ENCODE measurements around the gene GRAMD2B.
"Not testable (repeated sequence)": the region's sequence is repeated elsewhere in the genome, so short reads cannot be mapped to it uniquely, and the experiment has no call there.

The GRAMD2B gene

DNA sequence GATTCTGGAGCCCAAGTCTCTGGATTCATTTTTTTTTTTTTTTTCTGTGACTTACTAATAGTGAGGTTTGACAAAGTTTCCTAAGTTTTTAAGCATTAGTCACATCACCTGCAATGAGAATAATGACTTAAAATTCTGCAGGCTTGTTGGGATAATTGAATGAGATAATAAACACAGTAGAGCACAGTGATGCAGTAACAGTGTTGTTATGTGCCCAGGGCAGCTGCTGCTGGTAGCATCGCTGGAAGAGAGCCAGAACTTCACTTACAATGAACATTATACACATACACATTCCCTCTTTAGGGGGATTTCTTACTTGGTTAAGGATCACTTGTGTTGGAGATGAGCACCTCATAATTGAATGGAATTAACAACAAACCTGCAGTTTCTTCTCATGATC, 92.9 kb downstream of the GRAMD2B start:
- no peak for DNase-seq

DNA sequence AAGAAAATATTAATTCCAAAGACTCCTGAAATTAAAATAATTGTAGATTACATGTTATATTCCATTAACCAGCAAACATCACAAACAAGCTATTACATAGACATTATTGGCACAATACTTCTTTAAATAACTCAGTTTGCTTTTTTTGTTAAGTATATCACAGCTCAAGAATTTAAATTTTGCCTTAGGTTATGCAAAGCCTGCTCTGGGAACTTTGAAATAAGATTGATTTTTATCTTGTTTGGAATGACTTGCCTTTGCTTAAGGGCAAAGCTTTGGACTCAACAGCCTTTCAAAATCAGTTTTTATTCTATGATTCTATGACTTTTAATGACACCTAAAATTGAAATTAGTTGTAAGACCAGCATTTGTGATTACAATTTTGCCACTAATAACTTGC, 93.6 kb downstream of the GRAMD2B start:
- no peak for DNase-seq

DNA sequence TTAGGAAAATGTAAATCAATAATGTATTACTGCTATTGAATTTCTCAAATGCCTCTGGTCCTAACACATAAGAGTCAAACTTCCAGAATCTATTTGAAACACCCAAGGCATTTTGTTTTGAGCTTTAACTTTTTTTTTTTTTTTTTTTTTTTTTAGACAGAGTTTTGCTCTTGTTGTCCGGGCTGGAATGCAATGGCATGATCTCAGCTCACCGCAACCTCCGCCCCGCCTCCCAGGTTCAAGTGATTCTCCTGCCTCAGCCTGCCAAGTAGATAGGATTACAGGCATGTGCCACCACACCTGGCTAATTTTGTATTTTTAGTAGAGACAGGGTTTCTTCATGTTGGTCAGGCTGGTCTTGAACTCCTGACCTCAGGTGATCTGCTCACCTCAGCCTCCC, 96.0 kb downstream of the GRAMD2B start:
- not testable (repeated sequence) for DNase-seq

DNA sequence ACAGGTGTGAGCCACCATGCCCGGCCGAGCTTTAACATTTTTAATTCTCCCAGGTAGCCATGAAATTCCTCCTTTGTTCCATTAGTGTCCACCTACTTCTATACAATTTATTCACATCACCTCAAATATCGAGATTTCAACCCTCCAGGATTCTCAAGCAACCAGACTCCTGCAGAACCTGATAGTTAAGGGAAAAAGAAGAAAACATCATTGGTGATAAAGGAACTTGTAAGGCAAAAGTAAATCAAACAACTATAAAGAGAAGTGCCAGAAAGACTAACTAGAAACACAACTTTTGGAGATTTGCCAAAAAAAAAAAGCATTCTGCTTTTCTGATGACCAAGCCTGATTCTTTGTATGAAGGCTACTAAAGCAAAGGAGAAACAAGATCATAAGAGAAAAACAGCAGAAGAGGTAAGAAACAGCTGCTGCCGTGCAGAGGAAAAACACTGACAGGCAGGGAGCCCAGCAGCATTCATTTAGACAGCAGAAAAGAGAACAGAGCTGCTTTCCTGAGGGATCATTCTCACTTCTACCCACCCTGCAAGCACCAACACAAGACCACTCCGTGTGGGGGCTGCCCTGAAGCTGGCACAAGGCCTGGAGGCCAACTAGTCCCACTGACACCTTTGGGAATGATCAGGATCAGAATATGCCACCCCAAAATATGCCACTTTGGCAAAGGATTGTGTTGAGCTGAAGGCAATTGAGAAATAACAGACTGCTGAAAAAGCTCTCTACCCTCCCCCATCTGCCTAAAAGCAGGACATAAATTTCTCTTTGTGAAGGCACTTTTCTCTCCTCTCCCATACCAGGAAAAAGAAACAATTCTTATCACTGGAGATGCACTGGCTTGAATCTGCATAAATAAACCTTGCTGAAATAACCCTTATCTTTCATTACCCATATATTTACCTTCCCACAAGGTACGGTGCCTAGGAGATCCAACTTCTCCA, 96.7 kb downstream of the GRAMD2B start:
- DNase-seq: no peak

DNA sequence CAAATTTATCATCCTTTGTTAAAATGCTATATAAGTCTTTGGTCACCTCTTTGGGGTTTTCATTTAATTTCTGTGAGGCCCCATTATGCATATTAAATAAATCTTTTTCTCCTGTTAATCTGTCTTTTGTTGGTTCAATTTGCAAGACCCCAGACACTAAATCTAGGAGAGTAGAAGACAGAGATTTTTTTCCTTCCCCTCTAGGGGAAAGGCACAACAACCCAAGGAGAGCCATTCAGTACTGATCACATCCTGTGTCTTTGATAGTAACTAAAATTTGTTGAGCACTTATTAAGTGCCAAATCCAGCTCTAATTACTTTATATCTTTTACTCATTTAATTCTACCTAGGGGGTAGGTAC, 97.4 kb downstream of the GRAMD2B start:
- no peak for DNase-seq

DNA sequence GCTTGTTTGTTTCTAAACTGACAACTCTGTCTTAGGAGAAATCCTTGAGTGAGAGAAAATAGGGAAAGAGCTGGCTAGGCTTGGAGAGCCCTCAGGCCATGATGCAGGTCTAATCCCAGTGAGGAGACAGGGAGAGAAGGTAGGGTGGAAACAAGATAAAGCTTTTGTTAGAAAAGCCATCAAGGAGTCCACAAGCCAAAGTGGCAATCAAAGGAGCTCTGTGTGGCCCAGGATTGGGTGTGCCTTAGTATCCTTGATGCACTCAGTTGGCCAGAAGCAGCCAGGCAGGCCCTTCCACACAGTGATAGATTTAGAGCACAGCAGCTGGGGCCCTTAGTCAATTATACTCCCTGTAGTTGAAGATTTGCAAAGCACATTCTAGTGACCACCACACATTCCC, 97.9 kb downstream of the GRAMD2B start:
- no peak for DNase-seq

DNA sequence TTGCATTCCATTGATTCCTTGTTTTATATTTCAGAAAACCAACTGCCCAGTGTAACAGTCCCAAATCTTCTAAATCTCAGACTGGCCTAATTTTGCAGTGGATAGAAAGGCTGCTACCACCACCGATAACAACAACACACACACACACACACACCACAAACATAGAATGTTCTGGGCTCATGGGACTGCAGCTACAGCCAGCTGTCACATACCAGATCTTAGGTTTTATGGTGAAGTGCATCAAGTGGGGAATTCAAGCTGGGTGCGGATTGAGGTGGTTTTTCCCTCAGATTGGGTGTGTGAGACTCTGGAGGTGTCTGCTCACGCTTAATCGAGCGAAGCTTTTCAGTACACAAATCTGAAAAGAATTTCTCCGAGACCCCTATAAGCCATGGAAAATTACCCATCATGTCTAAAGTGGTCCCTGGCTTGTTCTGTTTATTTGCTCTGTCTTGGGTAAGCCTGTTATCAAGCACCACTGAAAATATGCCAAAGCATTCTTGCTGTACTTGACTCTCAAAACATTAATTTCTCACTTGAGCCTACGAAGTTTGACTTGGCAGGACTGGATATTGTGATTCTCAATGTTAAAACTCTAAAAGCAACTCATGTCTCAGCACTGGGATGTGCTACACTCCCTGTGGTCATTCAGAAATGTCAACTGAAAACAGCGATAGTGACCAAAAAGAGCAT, 100.8 kb downstream of the GRAMD2B start:
- no peak for DNase-seq

DNA sequence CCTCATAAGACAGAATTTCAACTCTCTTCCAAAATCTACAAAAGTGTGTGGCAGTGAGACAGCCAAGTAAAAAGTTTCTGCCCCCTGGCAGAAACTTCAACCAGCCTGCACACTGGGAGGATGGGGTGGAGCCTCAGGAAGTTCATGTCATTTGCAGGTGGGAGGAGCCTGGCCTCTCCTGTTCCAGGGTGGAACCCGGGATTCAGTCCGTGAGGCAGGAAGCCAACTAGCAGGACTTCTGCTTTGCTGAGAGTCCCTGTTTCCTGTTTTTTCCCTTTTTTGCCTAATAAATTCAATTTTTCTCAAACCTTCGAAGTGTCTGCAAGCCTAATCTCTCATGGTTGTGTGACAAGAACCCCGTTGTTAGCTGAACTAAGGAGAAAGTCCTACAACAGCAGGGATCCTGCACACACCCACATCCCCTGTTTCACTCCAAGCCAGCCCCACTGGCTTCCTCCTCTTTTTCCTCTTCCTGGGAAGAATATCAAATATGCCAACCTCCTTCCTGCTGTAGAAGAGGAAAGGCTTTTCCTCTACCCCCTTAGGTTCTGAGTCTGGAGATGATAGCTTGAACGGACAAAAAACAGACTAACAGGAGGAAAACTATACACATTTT, 102.5 kb downstream of the GRAMD2B start:
- no peak for DNase-seq

DNA sequence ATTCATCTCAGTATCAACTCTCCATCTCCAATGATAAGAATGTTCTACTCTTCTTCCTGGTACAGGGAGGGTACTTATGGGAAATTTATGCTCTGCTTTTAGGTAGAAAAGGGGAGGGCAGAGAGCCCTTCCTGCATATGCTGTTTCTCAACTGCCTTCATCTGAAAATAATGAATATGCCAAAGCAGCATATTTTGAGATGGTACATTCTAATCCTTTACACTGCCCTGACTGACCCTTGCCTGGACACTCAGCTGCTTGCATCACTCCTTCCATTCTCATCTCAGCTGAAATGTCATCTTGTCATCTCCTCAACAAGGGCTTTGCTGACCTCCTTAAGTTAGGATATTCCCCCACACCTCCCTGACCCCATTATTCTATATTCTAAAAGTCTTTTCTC, 103.3 kb downstream of the GRAMD2B start:
- DNase-seq: no peak

DNA sequence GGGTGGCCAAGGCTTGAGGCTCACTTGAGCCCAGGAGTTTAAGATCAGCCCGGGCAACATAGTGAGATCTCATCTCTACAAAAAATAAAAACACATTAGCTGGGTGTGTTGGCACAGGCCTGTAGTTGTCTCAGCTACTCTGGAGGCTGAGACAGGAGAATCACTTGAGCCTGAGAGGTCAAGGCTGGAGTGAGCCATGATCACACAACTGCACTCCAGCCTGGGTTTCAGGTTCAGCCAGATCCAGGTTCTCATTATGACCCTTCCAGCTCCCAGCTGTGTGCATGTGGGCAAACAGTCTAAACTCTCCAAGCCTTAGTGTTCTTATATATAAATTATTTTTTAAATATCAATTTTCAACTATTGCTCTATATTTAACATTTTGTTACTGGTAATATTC, 103.9 kb downstream of the GRAMD2B start:
- DNase-seq: no peak

DNA sequence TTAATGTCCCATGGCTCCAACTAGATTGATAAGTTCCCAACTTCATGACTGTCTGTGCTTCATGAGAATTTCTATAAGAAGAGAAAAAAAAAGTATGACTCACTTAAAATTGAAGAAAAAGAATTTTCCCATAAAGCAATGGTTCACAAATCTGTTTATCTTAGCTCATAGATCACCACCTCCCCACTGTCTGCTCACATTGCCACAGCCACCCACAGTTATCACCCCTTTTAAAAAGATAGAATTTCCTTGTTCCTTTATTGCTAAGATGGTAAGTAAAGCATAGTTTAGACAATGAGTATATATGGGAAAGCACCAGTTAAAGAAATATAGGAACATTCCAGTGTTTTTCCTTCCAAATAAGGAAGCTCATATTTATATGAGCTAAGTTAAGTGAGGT, 104.7 kb downstream of the GRAMD2B start:
- no peak for DNase-seq

DNA sequence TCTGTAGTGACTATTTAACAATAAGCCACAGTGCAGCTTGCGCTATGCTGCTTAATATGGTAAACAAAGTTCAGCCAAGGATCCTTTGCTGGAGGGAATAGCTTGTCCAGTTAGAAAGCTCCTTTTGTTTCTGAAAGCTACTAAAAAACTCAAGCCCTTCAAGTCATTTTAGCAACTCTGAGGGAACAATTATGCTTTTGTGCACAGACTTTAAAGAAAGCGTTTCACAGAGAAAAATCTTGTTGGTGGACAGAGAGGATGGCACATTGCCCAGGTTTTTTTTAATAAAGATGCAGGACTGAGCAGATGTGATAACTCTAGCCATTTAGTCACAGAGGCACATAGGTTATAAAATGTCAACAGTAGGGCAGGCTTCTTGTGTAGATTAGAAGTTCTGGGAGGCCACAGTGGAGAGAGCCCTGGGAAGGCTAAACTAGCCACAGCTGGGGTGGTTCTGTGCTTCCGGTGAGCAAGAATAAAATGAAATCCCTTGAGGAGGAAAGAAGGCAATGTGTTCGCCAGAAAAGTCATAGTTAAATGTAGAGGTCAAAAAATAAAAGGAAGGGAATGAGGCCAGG, 108.4 kb downstream of the GRAMD2B start:
- no peak for DNase-seq

DNA sequence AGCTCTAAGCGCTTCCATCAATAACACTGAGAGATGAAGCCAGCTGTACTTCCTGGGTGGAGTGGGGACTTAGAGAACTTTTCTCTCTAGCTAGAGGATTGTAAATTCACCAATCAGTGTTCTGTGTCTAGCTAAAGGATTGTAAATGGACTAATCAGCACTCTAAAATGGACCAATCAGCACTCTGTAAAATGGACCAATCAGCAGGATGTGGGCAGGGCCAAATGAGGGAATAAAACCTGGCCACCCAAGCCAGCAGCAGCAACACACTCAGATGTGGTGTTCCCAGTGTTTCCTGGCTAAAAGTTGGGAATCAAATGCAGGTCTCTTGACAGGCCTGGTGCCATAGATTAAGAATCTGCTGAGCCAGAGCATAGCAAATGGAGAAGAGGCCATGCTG, 111.3 kb downstream of the GRAMD2B start:
- DNase-seq: no peak

DNA sequence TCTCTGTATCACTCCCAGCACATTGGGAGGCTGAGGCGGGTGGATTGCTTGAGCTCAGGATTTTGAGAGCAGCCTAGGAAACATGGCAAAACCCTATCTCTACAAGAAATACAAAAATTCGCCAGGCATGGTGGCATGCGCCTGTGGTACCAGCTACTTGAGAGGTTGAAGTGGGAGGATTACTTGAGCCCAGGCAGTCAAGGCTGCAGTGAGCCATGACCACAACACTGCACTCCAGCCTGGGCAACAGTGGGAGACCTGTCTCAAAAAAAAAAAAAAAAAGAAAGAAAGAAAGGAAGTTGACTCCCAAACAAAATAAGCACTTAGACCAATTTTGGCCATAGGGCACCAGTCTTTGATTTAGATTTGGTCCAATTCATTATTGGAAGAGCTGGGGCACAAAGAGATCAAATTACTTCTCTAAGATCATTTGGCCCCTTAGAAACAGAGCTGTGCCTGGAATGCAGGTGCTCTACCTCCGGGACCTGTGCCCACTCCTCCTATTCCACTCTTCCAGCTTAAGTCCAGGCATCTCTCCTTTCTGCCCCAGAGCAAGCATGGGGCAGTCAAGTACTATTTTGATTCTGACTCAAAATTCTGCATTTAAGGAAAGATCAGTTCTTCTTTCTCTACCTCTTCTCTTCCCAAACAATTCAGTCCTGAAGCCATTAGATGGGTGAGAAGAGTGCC, 112.8 kb downstream of the GRAMD2B start:
- DNase-seq: no peak

DNA sequence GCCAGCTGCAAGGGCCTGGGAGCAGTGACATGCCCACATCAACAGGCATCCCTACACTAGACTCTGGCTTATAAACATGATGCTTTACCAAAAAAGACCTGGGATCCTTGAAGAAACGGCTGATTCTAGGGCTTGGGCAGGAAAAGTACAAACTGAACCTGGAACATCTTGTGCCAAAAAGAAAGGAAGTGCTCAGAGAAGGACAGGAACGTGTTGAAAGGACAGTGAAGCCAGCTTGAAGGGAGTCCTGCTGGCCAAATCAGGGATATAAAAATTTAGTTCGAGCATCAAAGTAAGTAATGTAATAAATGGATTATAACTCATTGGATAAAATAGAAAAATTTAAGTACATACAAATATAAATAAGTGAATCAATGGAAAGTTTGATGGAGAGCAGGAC, 113.7 kb downstream of the GRAMD2B start:
- no peak for DNase-seq

DNA sequence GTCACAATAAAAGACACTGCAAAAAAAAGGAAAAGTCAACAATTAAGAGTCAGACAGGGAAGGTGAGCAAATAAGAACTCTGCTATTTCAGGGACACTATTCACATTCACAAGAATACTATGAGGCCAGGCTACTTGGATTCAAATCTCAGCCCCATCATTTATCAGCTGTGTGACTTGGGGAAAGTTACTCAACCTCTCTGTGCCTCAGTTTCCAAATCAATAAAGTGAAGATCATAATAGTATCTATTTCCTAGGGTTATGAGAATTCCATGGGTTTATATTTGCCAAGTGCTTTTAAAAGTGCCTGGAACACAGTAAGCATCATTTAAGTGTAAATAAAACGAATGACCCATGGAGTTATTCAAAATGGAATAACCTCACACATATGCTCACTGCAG, 115.4 kb downstream of the GRAMD2B start:
- no peak for DNase-seq

DNA sequence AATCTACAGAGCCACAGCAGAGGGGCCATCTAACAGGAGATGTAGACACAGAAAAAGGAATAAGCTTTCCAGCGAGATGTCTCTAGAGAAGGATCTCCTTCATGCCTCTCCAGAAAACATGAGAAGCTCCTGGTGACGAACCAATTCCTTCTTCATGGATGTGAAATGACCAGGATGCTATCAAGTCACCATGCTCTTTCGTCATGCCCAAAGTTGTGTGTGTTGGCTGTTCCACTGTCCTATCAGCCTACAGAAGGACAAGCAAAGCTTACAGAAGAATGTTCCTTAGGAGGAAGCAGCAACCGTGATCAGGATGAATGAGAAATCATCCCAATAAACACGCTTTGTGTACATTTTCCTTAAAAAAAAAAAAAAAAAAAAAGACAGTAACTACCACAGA, 117.4 kb downstream of the GRAMD2B start:
- DNase-seq: no peak

DNA sequence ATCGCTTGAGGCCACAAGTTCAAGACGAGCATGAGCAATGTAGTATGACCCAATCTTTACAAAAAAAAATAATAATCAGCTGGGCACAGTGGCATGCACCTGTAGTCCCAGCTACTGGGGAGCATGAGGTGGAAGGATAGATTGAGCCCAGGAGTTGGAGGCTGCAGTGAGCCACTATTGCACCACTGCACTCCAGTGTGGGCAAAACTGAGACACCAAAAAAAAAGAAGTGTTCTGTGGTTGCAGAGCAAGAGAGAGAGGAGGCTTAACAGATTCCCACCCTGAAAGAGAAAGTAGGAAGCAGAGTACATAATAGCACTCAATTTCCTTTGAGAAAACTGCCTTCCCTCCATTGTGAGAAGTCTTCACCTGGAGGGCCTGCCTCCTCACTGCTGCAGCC, 119.2 kb downstream of the GRAMD2B start:
- DNase-seq: no peak

DNA sequence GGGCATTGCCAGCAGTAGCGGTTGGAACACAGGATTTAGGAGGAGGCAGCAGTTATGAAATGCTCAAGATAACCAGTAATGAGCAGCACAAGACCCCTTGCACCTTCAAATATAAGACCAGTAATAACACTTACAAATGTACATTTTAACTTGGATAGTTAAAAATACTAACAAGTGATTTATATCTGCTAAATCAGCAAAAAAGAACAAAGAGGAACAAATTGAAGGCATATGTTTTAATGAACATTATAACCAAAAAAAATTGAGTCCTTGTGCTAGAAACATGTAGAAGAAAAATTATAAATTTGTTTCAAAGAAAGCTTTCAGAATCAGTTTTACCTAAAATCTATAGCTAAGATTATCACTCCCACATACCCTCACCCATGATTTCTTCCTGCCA, 119.8 kb downstream of the GRAMD2B start:
- DNase-seq: no peak

DNA sequence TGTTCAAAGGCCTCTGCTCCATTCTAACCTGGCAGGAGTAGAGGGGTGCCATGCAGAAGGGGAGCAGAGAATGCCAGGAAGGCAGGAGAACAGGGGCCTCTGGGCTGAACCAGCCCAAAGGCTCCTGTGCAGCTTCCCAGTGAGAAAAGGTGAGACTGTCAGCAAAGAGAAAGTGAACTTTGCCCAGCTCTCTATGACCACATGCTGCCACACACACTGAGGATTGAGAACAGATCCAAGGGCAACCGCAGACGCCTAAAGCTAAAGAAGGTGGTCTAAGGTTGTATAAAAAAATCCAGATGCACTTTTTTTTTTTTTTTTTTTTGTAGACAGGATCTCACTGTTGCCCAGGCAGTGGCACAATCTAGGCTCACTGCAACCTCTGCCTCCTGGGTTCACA, 120.5 kb downstream of the GRAMD2B start:
- no peak for DNase-seq
